H1 (cell line): ENCODE results near the gene SNRNP40. TPM values are rescaled to one million over a fixed set of nuclear protein-coding genes. Genes with fewer than 3 reads are reported as not detected.

Experiments
- CTCF ChIA-PET: fragments of 300-600 bp; sonication (Branson Sonifier 250); formaldehyde crosslinking; loops from one replicate; lab custom pipeline; 2021; ENCODE audit not compliant: partially characterized antibody; lab: Charles Lee
- POLR2A ChIA-PET: fragments of 300-600 bp; sonication (Branson Sonifier 250); formaldehyde crosslinking; loops from one replicate; lab custom pipeline; 2021; ENCODE audit warnings: inconsistent platforms; ENCODE audit not compliant: partially characterized antibody; lab: Charles Lee
- DNase-seq, 2 experiments: peaks; one replicate each; pipeline versions ENCODE4 v3.0.0 to v3.0.0-alpha.2; 2010 to 2022; ENCODE audit warnings: low spot score in 2 of 2, low read depth in 1 of 2, mixed read lengths in 1 of 2
- FAIRE-seq: peaks from 2 replicates; lab custom pipeline; 2011; peaks lifted over from hg19 to GRCh38; lab: Jason Lieb, UNC
- H2AFZ ChIP-seq: 2 replicates; pipeline ENCODE4 v1.8.1; 2012; ENCODE audit warnings: low read length, inconsistent platforms
- H2AK5ac ChIP-seq: 2 replicates; pipeline ENCODE4 v1.6.1; 2013; ENCODE audit warnings: low read depth, low read length
- H2BK120ac ChIP-seq: replicated peaks from 2 replicates; pipeline ENCODE3; 2013; ENCODE audit warnings: low read depth, low read length, inconsistent platforms
- H2BK12ac ChIP-seq: 2 replicates; pipeline ENCODE4 v1.6.1; 2013; ENCODE audit warnings: low read depth, low read length
- H2BK15ac ChIP-seq: 2 replicates; pipeline ENCODE4 v1.6.1; 2013; ENCODE audit warnings: low read length
- H2BK20ac ChIP-seq: 2 replicates; pipeline ENCODE4 v1.6.1; 2013; ENCODE audit warnings: low read length
- H2BK5ac ChIP-seq: 2 replicates; pipeline ENCODE4 v1.6.1; 2013; ENCODE audit warnings: low read depth, low read length
- H3K14ac ChIP-seq: 2 replicates; pipeline ENCODE4 v1.6.1; 2013; ENCODE audit warnings: inconsistent platforms; ENCODE audit not compliant: insufficient read length
- H3K18ac ChIP-seq: 2 replicates; pipeline ENCODE4 v1.6.1; 2013; ENCODE audit warnings: low read length; ENCODE audit errors: extremely low read depth
- H3K23ac ChIP-seq: 2 replicates; pipeline ENCODE4 v1.6.1; 2013; ENCODE audit warnings: inconsistent platforms; ENCODE audit not compliant: insufficient read length
- H3K23me2 ChIP-seq: 2 replicates; pipeline ENCODE4 v1.6.1; 2013; ENCODE audit warnings: low read depth, low read length
- H3K27ac ChIP-seq: 2 replicates; pipeline ENCODE4 v1.6.1; 2011; ENCODE audit warnings: low read depth, low read length, inconsistent platforms
- H3K27me3 ChIP-seq, 4 experiments: replicated peaks in 1 of 4; 1 replicate in 1 of 4; 2 replicates in 3 of 4; pipeline versions ENCODE4 v1.6.1 to v1.8.1; 2011 to 2013; ENCODE audit warnings: low read length in 3 of 4, mild to moderate bottlenecking in 3 of 4, inconsistent platforms in 2 of 4, mixed read lengths in 2 of 4, moderate library complexity in 1 of 4; ENCODE audit not compliant: control insufficient read depth in 3 of 4, insufficient read depth in 3 of 4; ENCODE audit errors: extremely low read depth in 1 of 4
- H3K36me3 ChIP-seq, 4 experiments: 2 replicates each; pipeline versions ENCODE4 v1.6.1 to v1.8.1; 2011 to 2013; ENCODE audit warnings: mild to moderate bottlenecking in 4 of 4, low read length in 3 of 4, moderate library complexity in 2 of 4, control low read depth in 1 of 4, inconsistent platforms in 1 of 4; ENCODE audit not compliant: insufficient read depth in 4 of 4, control insufficient read depth in 2 of 4
- H3K4ac ChIP-seq: replicated peaks from 2 replicates; pipeline ENCODE3; 2013; ENCODE audit warnings: low read length, low read depth, mixed read lengths, inconsistent platforms; ENCODE audit not compliant: insufficient read length
- H3K4me1 ChIP-seq, 4 experiments: replicated peaks in 1 of 4; 1 replicate in 1 of 4; 2 replicates in 3 of 4; pipeline versions ENCODE4 v1.6.1 to v1.8.1; 2011 to 2013; ENCODE audit warnings: low read length in 3 of 4, inconsistent platforms in 2 of 4, mixed read lengths in 1 of 4; ENCODE audit not compliant: insufficient read depth in 4 of 4, control insufficient read depth in 3 of 4
- H3K4me2 ChIP-seq, 2 experiments: 2 replicates each; pipeline versions ENCODE4 v1.6.1 to v1.8.1; 2011 to 2013; ENCODE audit warnings: low read depth in 2 of 2, low read length in 2 of 2, control low read depth in 1 of 2, inconsistent platforms in 1 of 2, mild to moderate bottlenecking in 1 of 2; ENCODE audit not compliant: insufficient read depth in 1 of 2
- H3K4me3 ChIP-seq, 4 experiments: fragments of 200-600, 300-600 bp in 1 of 4; sonication (generic), shearing (Covaris generic), sonication (Bioruptor Twin) in 1 of 4; 2 replicates each; pipeline versions ENCODE4 v1.5.1 to v1.8.1; 2011 to 2016; ENCODE audit warnings: low read length in 4 of 4, low read depth in 3 of 4, control low read depth in 2 of 4, inconsistent platforms in 2 of 4, mild to moderate bottlenecking in 2 of 4, mixed read lengths in 1 of 4, moderate library complexity in 1 of 4; ENCODE audit not compliant: insufficient read depth in 2 of 4; ENCODE audit errors: extremely low read depth in 1 of 4
- H3K56ac ChIP-seq: replicated peaks from 2 replicates; pipeline ENCODE3; 2013; ENCODE audit warnings: low read depth, mild to moderate bottlenecking, mixed read lengths, low read length, inconsistent platforms; ENCODE audit not compliant: insufficient read length
- H3K79me1 ChIP-seq: 2 replicates; pipeline ENCODE4 v1.6.1; 2013; ENCODE audit warnings: low read depth, low read length, control low read depth
- H3K79me2 ChIP-seq, 2 experiments: 2 replicates each; pipeline versions ENCODE4 v1.6.1 to v1.8.1; 2012 to 2013; ENCODE audit warnings: low read length in 2 of 2, mild to moderate bottlenecking in 2 of 2, inconsistent platforms in 1 of 2; ENCODE audit not compliant: insufficient read depth in 2 of 2, control insufficient read depth in 1 of 2
- H3K9ac ChIP-seq, 4 experiments: replicated peaks in 1 of 4; 1 replicate in 1 of 4; 2 replicates in 3 of 4; pipeline versions ENCODE4 v1.6.1 to v1.8.1; 2011 to 2013; ENCODE audit warnings: low read depth in 3 of 4, low read length in 3 of 4, control low read depth in 2 of 4, mild to moderate bottlenecking in 2 of 4, moderate library complexity in 2 of 4, inconsistent platforms in 1 of 4; ENCODE audit errors: extremely low read depth in 1 of 4
- H3K9me3 ChIP-seq, 2 experiments: 2 replicates each; pipeline versions ENCODE4 v1.6.1 to v1.8.1; 2012 to 2013; ENCODE audit warnings: mild to moderate bottlenecking in 2 of 2, moderate library complexity in 2 of 2, control low read depth in 1 of 2, inconsistent platforms in 1 of 2, low read depth in 1 of 2, low read length in 1 of 2, mixed read lengths in 1 of 2; ENCODE audit not compliant: insufficient read depth in 2 of 2
- H4K20me1 ChIP-seq, 2 experiments: replicated peaks in 1 of 2; 2 replicates each; pipeline versions ENCODE3 to v1.8.1; 2011 to 2013; ENCODE audit warnings: inconsistent platforms in 2 of 2, low read length in 2 of 2, mild to moderate bottlenecking in 1 of 2; ENCODE audit not compliant: insufficient read depth in 2 of 2, control insufficient read depth in 1 of 2
- H4K5ac ChIP-seq: 2 replicates; pipeline ENCODE4 v1.6.1; 2013; ENCODE audit warnings: low read length, low read depth, mixed read lengths, inconsistent platforms; ENCODE audit not compliant: insufficient read length
- H4K8ac ChIP-seq: 2 replicates; pipeline ENCODE4 v1.8.0; 2013; ENCODE audit warnings: mild to moderate bottlenecking, moderate library complexity, low read length, inconsistent platforms; ENCODE audit not compliant: insufficient read depth; ENCODE audit errors: extremely low read depth
- H4K91ac ChIP-seq: replicated peaks from 2 replicates; pipeline ENCODE3; 2013; ENCODE audit warnings: low read length, mixed read lengths, inconsistent platforms; ENCODE audit not compliant: insufficient read length
- BCL11A ChIP-seq, 2 experiments: IDR thresholded peaks; one replicate each; pipeline ENCODE4 v1.6.1; 2011; ENCODE audit warnings: low read depth in 2 of 2, low read length in 2 of 2, mild to moderate bottlenecking in 2 of 2
- CHD1 ChIP-seq: IDR thresholded peaks from 2 replicates; pipeline ENCODE4 v1.6.1; 2012; ENCODE audit warnings: low read depth, low read length, improper control_type of control experiment
- FOSL1 ChIP-seq: IDR thresholded peaks from 2 replicates; pipeline ENCODE4 v1.6.1; 2011; ENCODE audit warnings: mild to moderate bottlenecking, low read depth, low read length, moderate library complexity; ENCODE audit not compliant: insufficient read depth
- POLR2AphosphoS5 ChIP-seq: IDR thresholded peaks from 2 replicates; pipeline ENCODE4 v1.6.1; 2011; ENCODE audit warnings: low read depth, low read length
- SRF ChIP-seq: IDR thresholded peaks from 2 replicates; pipeline ENCODE4 v1.6.1; 2011; ENCODE audit warnings: mild to moderate bottlenecking, low read depth, low read length, moderate library complexity
- SUZ12 ChIP-seq: fragments of 200-600 bp; sonication (generic); IDR thresholded peaks from 2 replicates; pipeline ENCODE4 v1.6.1; 2012; ENCODE audit warnings: mild to moderate bottlenecking, inconsistent platforms, low read length, moderate library complexity, mixed read lengths
- TAF1 ChIP-seq: IDR thresholded peaks from 2 replicates; pipeline ENCODE4 v1.6.1; 2011; ENCODE audit warnings: mild to moderate bottlenecking, low read depth, low read length
- TBP ChIP-seq: IDR thresholded peaks from 2 replicates; pipeline ENCODE4 v1.6.1; 2011; ENCODE audit warnings: low read depth, low read length, improper control_type of control experiment
- WGBS, 2 experiments: shearing (Covaris generic) in 1 of 2; methylation state at CpG; one replicate each; pipeline versions ENCODE4 v1.1.6 to v1.1.7; 2013 to 2015; ENCODE audit warnings: low lambda C conversion rate in 2 of 2, mixed read lengths in 2 of 2, inconsistent platforms in 1 of 2, low coverage in 1 of 2, missing lambda C conversion rate in 1 of 2; ENCODE audit not compliant: insufficient replicate concordance in 2 of 2, insufficient coverage in 1 of 2, insufficient read length in 1 of 2; ENCODE audit errors: extremely low coverage in 1 of 2, missing lambda C conversion rate in 1 of 2; 5-methylcytosine and 5-hydroxymethylcytosine counted together
- polyA plus RNA-seq, 7 experiments: library from polyadenylated mRNA; depleted of rRNA in 3 of 7; stranded (reverse) in 5 of 7; unstranded in 2 of 7; fragments of >200 nt in 5 of 7; fragments of 200-250 nt in 2 of 7; gene quantifications; 1 replicate in 5 of 7; 2 replicates in 1 of 7; 4 replicates in 1 of 7; pipeline versions ENCODE4 v1.2.1 to v1.2.3, GENCODE V29; 2011 to 2013; ENCODE audit warnings: missing spikeins in 2 of 7, mixed read lengths in 2 of 7
- total RNA-seq: library from RNA; stranded (reverse); fragmentation: NEBNext Ultra II Directional; extraction: Animal tissue kit (Norgen Biotek cat#: 25700); gene quantifications from 2 replicates; pipeline ENCODE4 v1.2.1, GENCODE V29; 2021

SNRNP40 gene
- total and polyA plus RNA-seq, 2 of the 8 experiments (the other 6 are each of a cell fraction or from before 2014, with no cell fraction given), result 97.4 to 113 TPM

DNA sequence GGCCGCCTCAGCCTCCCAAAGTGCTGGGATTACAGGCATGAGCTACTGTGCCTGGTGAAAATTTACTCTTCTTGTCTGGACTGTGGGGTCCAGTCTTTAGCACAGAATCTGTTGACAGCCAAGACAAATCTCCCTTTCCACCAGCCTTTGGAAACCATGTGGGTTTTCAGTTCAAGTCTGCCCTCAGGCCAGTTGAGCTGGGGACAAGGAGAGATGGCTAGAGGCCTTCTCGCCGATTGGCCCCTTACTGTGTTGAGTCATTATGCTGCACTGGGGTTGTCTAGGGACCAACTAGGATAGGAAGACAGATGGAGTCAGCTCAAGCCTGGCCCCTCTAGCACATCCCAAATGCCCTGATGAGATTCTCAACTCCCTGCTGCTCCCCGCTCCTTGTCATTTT is 48.3 kb downstream of the SNRNP40 start:
- no peak overlapping the region for H2BK5ac ChIP-seq
- H3K14ac ChIP-seq, result no peak overlapping the region
- H3K23ac ChIP-seq, result no peak overlapping the region
- H3K27me3 ChIP-seq, result no peaks in the 10 kb centered on the region
- H3K9me3 ChIP-seq, result no peaks in the 10 kb centered on the region
- no peaks in the 10 kb centered on the region for H3K79me1 ChIP-seq
- POLR2A ChIA-PET, result interaction anchor here (0.6 to 2.1 kb wide), 3 partner anchors 9 to 53 kb away, joined by 3 to 12 read pairs (median 3); no protein-coding TSS in a partner anchor
- no peak overlapping the region for H3K4ac ChIP-seq
- no peak overlapping the region for H3K27ac ChIP-seq
- no peaks in the 10 kb centered on the region for H4K20me1 ChIP-seq
- WGBS, 2 experiments, result 89% methylated on average over 4 of the region's 4 CpGs; no CpG with 5 or more reads in 1 of the 2 experiments
- H3K23me2 ChIP-seq, result no peaks in the 10 kb centered on the region
- H4K5ac ChIP-seq, result no peak overlapping the region
- no peak overlapping the region for H3K4me3 ChIP-seq
- H4K8ac ChIP-seq, result no peak overlapping the region
- no peak overlapping the region for H3K18ac ChIP-seq
- H3K79me2 ChIP-seq, result no peaks in the 10 kb centered on the region
- H3K4me1 ChIP-seq, result no peaks in the 10 kb centered on the region
- no peak overlapping the region for H3K56ac ChIP-seq
- H4K91ac ChIP-seq, result no peak overlapping the region
- no peak overlapping the region for H2AFZ ChIP-seq
- H2BK12ac ChIP-seq, result no peak overlapping the region
- no peaks in the 10 kb centered on the region for H3K36me3 ChIP-seq
- H3K9ac ChIP-seq, result no peak overlapping the region
- H2BK120ac ChIP-seq, result no peak overlapping the region
- DNase-seq (no peak), FAIRE-seq (no peak)
- no peak overlapping the region for H3K4me2 ChIP-seq
- no peak overlapping the region for H2BK15ac ChIP-seq
- CTCF ChIA-PET, result interaction anchor here (0.6 to 3.4 kb wide), 4 partner anchors 31 to 328 kb away, joined by 3 to 22 read pairs (median 4); no protein-coding TSS in a partner anchor
- H2AK5ac ChIP-seq, result no peak overlapping the region
- no peak overlapping the region for H2BK20ac ChIP-seq
- no peak for TF ChIP-seq SRF
- TF ChIP-seq SUZ12, result no peak
- TF ChIP-seq POLR2AphosphoS5, result no peak
- no peak for TF ChIP-seq FOSL1
- no peak for TF ChIP-seq TBP
- no peak for TF ChIP-seq BCL11A (IDR thresholded peaks at IDR 0.05; ENCODE audit: low read depth in 2 of 2, low read length in 2 of 2)
- no peak for TF ChIP-seq TAF1
- TF ChIP-seq CHD1, result no peak
